SW480 (cell line): ENCODE data around the gene HS3ST3A1.

Source experiments
- DNase-seq: peaks from one replicate; pipeline ENCODE4 v3.0.0-alpha.2; 2016; ENCODE audit warnings: low spot score

The HS3ST3A1 gene

GRCh38 chr17:13601776-13602551 lies at the start of gene HS3ST3A1:
HS3ST3A1 (minus strand) TSS chr17:13601929; CDS start chr17:13601129, 800 bp downstream.
- DNase-seq: peak; percentile 72

- DNase-seq: no peak
Measured at GRCh38 chr17:13650096-13650675, 48.5 kb upstream of the HS3ST3A1 start.

- no peak for DNase-seq
Measured at GRCh38 chr17:13647543-13648021, 45.9 kb upstream of the HS3ST3A1 start.

- DNase-seq: no peak
Measured at GRCh38 chr17:13646969-13647542, 45.3 kb upstream of the HS3ST3A1 start.

GRCh38 chr17:13646411-13646810 lies 44.7 kb upstream of the HS3ST3A1 start:
- no peak for DNase-seq

- DNase-seq: no peak
Measured at GRCh38 chr17:13643180-13643579, 41.5 kb upstream of the HS3ST3A1 start.

- no peak for DNase-seq
Measured at GRCh38 chr17:13642188-13642587, 40.5 kb upstream of the HS3ST3A1 start.

- no peak for DNase-seq
Measured at GRCh38 chr17:13640551-13640950, 38.8 kb upstream of the HS3ST3A1 start.

- no peak for DNase-seq
Measured at GRCh38 chr17:13638855-13639458, 37.2 kb upstream of the HS3ST3A1 start.

GRCh38 chr17:13636951-13637350 lies 35.2 kb upstream of the HS3ST3A1 start:
- DNase-seq: no peak

- DNase-seq: no peak
Measured at GRCh38 chr17:13635951-13636350, 34.2 kb upstream of the HS3ST3A1 start.

- DNase-seq: no peak
Measured at GRCh38 chr17:13634021-13634420, 32.3 kb upstream of the HS3ST3A1 start.

GRCh38 chr17:13631529-13631928 lies 29.8 kb upstream of the HS3ST3A1 start:
- DNase-seq: no peak

GRCh38 chr17:13626703-13627102 lies 25.0 kb upstream of the HS3ST3A1 start:
- peak; percentile 67 for DNase-seq

GRCh38 chr17:13619462-13619861 lies 17.7 kb upstream of the HS3ST3A1 start:
- DNase-seq: no peak

- DNase-seq: no peak
Measured at GRCh38 chr17:13616031-13616430, 14.3 kb upstream of the HS3ST3A1 start.

- DNase-seq: no peak
Measured at GRCh38 chr17:13609941-13610340, 8.2 kb upstream of the HS3ST3A1 start.

- DNase-seq: no peak
Measured at GRCh38 chr17:13601322-13601775, 380 bp downstream of the HS3ST3A1 start.

- no peak for DNase-seq
Measured at GRCh38 chr17:13600475-13601321, 1.0 kb downstream of the HS3ST3A1 start.

- DNase-seq: no peak
Measured at GRCh38 chr17:13599864-13600263, 1.9 kb downstream of the HS3ST3A1 start.

GRCh38 chr17:13599168-13599577 lies 2.6 kb downstream of the HS3ST3A1 start:
- DNase-seq: no peak
